KMS-11 (cell line): ENCODE results near the gene PHYH.

Source experiments
- H2AFZ ChIP-seq: fragments of 200-600 bp; sonication (generic); 2 replicates; pipeline ENCODE4 v1.6.1; 2016; ENCODE audit warnings: antibody characterized with exemption, mixed run types, low read depth
- H3K27ac ChIP-seq: fragments of 200-600 bp; sonication (generic); 2 replicates; pipeline ENCODE4 v1.6.1; 2016; ENCODE audit warnings: mild to moderate bottlenecking, mixed run types
- H3K27me3 ChIP-seq: fragments of 200-600 bp; sonication (generic); 2 replicates; pipeline ENCODE4 v1.6.1; 2017; ENCODE audit warnings: mild to moderate bottlenecking, low read depth, mixed run types, moderate library complexity; ENCODE audit not compliant: insufficient read depth
- H3K36me3 ChIP-seq: fragments of 200-600 bp; sonication (generic); 2 replicates; pipeline ENCODE4 v1.6.1; 2017; ENCODE audit warnings: mild to moderate bottlenecking, mixed run types; ENCODE audit not compliant: insufficient read depth
- H3K4me1 ChIP-seq: fragments of 200-600 bp; sonication (generic); 2 replicates; pipeline ENCODE4 v1.6.1; 2016; ENCODE audit warnings: mild to moderate bottlenecking, low read depth, mixed run types; ENCODE audit not compliant: poor library complexity, severe bottlenecking
- H3K4me2 ChIP-seq: fragments of 200-600 bp; sonication (generic); 2 replicates; pipeline ENCODE4 v1.7.0; 2016; ENCODE audit warnings: mild to moderate bottlenecking, mixed run types
- H3K4me3 ChIP-seq: fragments of 200-600 bp; sonication (generic); IDR thresholded peaks from 2 replicates; pipeline ENCODE4 v1.6.1; 2017; ENCODE audit warnings: low read depth, low read length, mixed read lengths; ENCODE audit not compliant: insufficient read depth
- H3K79me2 ChIP-seq: fragments of 200-600 bp; sonication (generic); 2 replicates; pipeline ENCODE4 v1.6.1; 2016; ENCODE audit warnings: low read depth, mixed run types; ENCODE audit not compliant: insufficient read depth
- H3K9ac ChIP-seq: fragments of 200-600 bp; sonication (generic); 2 replicates; pipeline ENCODE4 v1.6.1; 2016; ENCODE audit warnings: mild to moderate bottlenecking, mixed run types
- H4K20me1 ChIP-seq: fragments of 200-600 bp; sonication (generic); 2 replicates; pipeline ENCODE4 v1.6.1; 2016; ENCODE audit warnings: mild to moderate bottlenecking, mixed run types; ENCODE audit not compliant: insufficient read depth
- CTCF ChIP-seq: fragments of 200-600 bp; sonication (generic); conservative IDR thresholded peaks from 2 replicates; pipeline ENCODE4 v1.6.1; 2017; ENCODE audit warnings: low read depth, mild to moderate bottlenecking, antibody characterized with exemption, low read length, moderate library complexity, mixed read lengths

The PHYH gene

GRCh38 chr10:13337827-13338196, 37.9 kb upstream of the PHYH start:
- TF ChIP-seq CTCF, result no peak
- Histone ChIP-seq H3K36me3 (peaks cover 7% of the 10 kb centered on the region; the same call in 1 of the 2 replicates), H4K20me1 (no peaks in the 10 kb centered on the region), H3K4me1 (peaks cover 75% of the 10 kb centered on the region), H3K79me2 (peaks cover 61% of the 10 kb centered on the region), H3K4me3 (no peak overlapping the region), H2AFZ (no peak overlapping the region), H3K27me3 (no peaks in the 10 kb centered on the region), H3K27ac (peak overlapping the region; percentile 12; the same call in 1 of the 2 replicates), H3K4me2 (peak overlapping the region; percentile 97), H3K9ac (no peak overlapping the region)

DNA sequence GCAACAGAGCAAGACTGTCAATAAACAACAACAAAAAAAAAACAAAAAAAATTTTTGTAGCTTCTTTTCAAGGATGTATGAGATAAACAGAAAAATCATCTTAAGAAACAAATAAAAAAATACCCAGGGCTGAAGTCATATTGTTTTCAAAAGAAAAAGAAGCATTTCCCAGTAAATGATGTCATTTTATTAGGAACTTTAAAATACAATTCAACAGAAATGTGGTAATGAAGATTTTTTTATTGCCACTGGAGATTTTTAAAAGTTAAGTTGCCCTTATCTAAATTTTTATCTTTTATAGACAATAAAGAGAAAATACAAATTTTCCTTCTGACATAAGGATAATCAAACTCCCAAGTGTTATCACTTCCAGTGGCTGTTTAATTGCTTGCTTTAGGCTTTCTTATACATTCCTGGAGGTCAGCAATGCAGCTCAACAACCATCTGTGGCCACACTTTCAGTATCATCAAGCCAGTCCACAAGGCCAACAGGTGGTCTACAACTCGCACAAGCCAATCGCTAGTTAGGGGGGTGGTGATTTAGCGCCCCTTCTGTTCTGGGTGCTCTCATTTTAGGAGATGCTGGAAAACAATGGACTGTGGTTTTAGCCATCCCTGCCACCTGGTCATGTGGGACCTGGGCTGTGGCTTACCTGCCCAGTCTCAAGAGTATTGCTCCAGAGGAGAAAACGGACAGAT, 37.4 kb upstream of the PHYH start:
- H3K27ac ChIP-seq, result peak overlapping the region; percentile 12; the same call in 1 of the 2 replicates
- TF ChIP-seq CTCF, result no peak
- H3K27me3 ChIP-seq, result no peaks in the 10 kb centered on the region
- H4K20me1 ChIP-seq, result no peaks in the 10 kb centered on the region
- H3K36me3 ChIP-seq, result peaks cover 7% of the 10 kb centered on the region; the same call in 1 of the 2 replicates
- H3K79me2 ChIP-seq, result peaks cover 55% of the 10 kb centered on the region
- H2AFZ ChIP-seq, result no peak overlapping the region
- peaks cover 70% of the 10 kb centered on the region for H3K4me1 ChIP-seq
- no peak overlapping the region for H3K4me3 ChIP-seq
- no peak overlapping the region for H3K9ac ChIP-seq
- H3K4me2 ChIP-seq, result peak overlapping the region; percentile 97

GRCh38 chr10:13335881-13336280, 36.0 kb upstream of the PHYH start:
- peak overlapping the region; percentile 97; the same call in 1 of the 2 replicates for H3K4me2 ChIP-seq
- no peak overlapping the region for H3K4me3 ChIP-seq
- TF ChIP-seq CTCF, result no peak
- H3K27ac ChIP-seq, result no peak overlapping the region; the same call in 1 of the 2 replicates
- peaks cover 7% of the 10 kb centered on the region; the same call in 1 of the 2 replicates for H3K36me3 ChIP-seq
- H3K4me1 ChIP-seq, result peaks cover 56% of the 10 kb centered on the region
- peaks cover 48% of the 10 kb centered on the region for H3K79me2 ChIP-seq
- no peaks in the 10 kb centered on the region for H3K27me3 ChIP-seq
- H2AFZ ChIP-seq, result no peak overlapping the region
- no peak overlapping the region for H3K9ac ChIP-seq
- H4K20me1 ChIP-seq, result no peaks in the 10 kb centered on the region

- Histone ChIP-seq H2AFZ (no peak overlapping the region), H3K27ac (no peak overlapping the region), H3K27me3 (no peaks in the 10 kb centered on the region), H3K79me2 (peaks cover 39% of the 10 kb centered on the region), H3K36me3 (peaks cover 7% of the 10 kb centered on the region; the same call in 1 of the 2 replicates), H3K9ac (no peak overlapping the region), H3K4me1 (peaks cover 42% of the 10 kb centered on the region), H3K4me3 (no peak overlapping the region), H3K4me2 (no peak overlapping the region), H4K20me1 (no peaks in the 10 kb centered on the region)
- TF ChIP-seq CTCF, result no peak
Measured at GRCh38 chr10:13334556-13334955, 34.7 kb upstream of the PHYH start.
